Esophagus muscularis mucosa (tissue), 4 donors: ENCODE measurements around the gene ZNF845. TPM values are rescaled to one million over a fixed set of nuclear protein-coding genes. Genes with fewer than 3 reads are reported as not detected.

Source experiments
- DNase-seq: peaks from one replicate; pipeline ENCODE4 v3.0.0-alpha.2; 2017; ENCODE audit errors: extremely low spot score
- H3K27ac ChIP-seq, 4 donors: fragments of 200-600 bp; sonication (generic); replicated peaks in 1 of 4; 1 replicate in 3 of 4; 2 replicates in 1 of 4; pipeline ENCODE4 v1.5.1; 2016 to 2019; ENCODE audit warnings: mild to moderate bottlenecking in 1 of 4
- H3K27me3 ChIP-seq, 4 donors: fragments of 200-600 bp; sonication (generic); one replicate each; pipeline versions ENCODE4 v1.5.1 to v1.6.0; 2016 to 2019
- H3K36me3 ChIP-seq, 4 donors: fragments of 200-600 bp; sonication (generic); one replicate each; pipeline ENCODE4 v1.5.1; 2016 to 2019
- H3K4me1 ChIP-seq, 4 donors: fragments of 200-600 bp; sonication (generic); one replicate each; pipeline ENCODE4 v1.5.1; 2016 to 2019
- H3K4me3 ChIP-seq, 4 donors: fragments of 200-600 bp; sonication (generic); 1 replicate in 2 of 4; 2 replicates in 2 of 4; pipeline ENCODE4 v1.5.1; 2016 to 2019; ENCODE audit warnings: mild to moderate bottlenecking in 4 of 4, moderate library complexity in 1 of 4
- H3K9me3 ChIP-seq, 4 donors: fragments of 200-600 bp; sonication (generic); 1 replicate in 3 of 4; 2 replicates in 1 of 4; pipeline ENCODE4 v1.5.1; 2016 to 2019
- CTCF ChIP-seq, 3 experiments: fragments of 200-600 bp in 2 of 3; fragments of 450-650 bp in 1 of 3; sonication (generic) in 2 of 3; IDR thresholded peaks; one replicate each; pipeline ENCODE4 v1.5.1; 2017 to 2019; ENCODE audit warnings: antibody characterized with exemption in 3 of 3, mild to moderate bottlenecking in 2 of 3, moderate library complexity in 1 of 3
- EP300 ChIP-seq: sonication (generic); formaldehyde crosslinking; IDR thresholded peaks from one replicate; pipeline ENCODE4 v1.6.1; 2017; ENCODE audit warnings: antibody characterized with exemption
- POLR2A ChIP-seq: fragments of 450-650 bp; IDR thresholded peaks from one replicate; pipeline ENCODE4 v1.6.1; 2017; ENCODE audit warnings: antibody characterized with exemption, moderate library complexity, mild to moderate bottlenecking, low read depth
- POLR2AphosphoS5 ChIP-seq, 2 donors: sonication (generic); formaldehyde crosslinking; IDR thresholded peaks; one replicate each; pipeline ENCODE4 v1.6.1; 2017; ENCODE audit warnings: antibody characterized with exemption in 2 of 2
- WGBS: methylation state at CpG from one replicate; pipeline ENCODE4 v1.1.5; 2018; 5-methylcytosine and 5-hydroxymethylcytosine counted together
- intact Hi-C: fragments of 100-400 bp; cut with DNase I; formaldehyde crosslinking; loops from one replicate; pipeline ENCODE4 v1.15.1; 2023
- total RNA-seq, 4 donors: library from RNA; depleted of rRNA; stranded (reverse); fragments of >200 nt; gene quantifications; one replicate each; pipeline versions ENCODE4 v1.1.0 to v1.2.1, GENCODE V29; 2016

ZNF845 gene
- 1 to 10 TPM; 4.4 to 6.2 (median 5.9) TPM for total RNA-seq

- Histone ChIP-seq H3K36me3 (peaks cover 0 to 15% (median 5%) of the 10 kb centered on the region in 4 donors), H3K9me3 (peaks cover 0 to 3% (median 0%) of the 10 kb centered on the region in 4 donors), H3K27me3 (peaks cover 0 to 4% (median 0%) of the 10 kb centered on the region in 4 donors), H3K4me1 (peaks cover 7 to 20% (median 18%) of the 10 kb centered on the region in 4 donors), H3K27ac (peak within 1 kb of the TSS; percentile 73 to 85 (median 79)), H3K4me3 (peak within 1 kb of the TSS; percentile 69 to 77 (median 70))
- TF ChIP-seq EP300, result no peak
- TF ChIP-seq POLR2AphosphoS5 (IDR thresholded peaks at IDR 0.05), result peak; percentile 87 to 91
- no peak for TF ChIP-seq POLR2A
- TF ChIP-seq CTCF (IDR thresholded peaks at IDR 0.05), result no peak
- peak; percentile 98 for DNase-seq
- intact Hi-C loops, result loop anchor here (10.0 kb wide), 2 partner anchors 79 to 139 kb away; partner anchors contain the start of genes VN1R2, ZNF665 and ZNF677
- WGBS, result under 1% methylated on average over 25 of the region's 61 CpGs
Observed at GRCh38 chr19:53333463-53334449, at the start of gene ZNF845. TSS of gene ZNF845 (plus strand) at chr19:53333749. CDS start at chr19:53341308, 7,559 bp downstream.

GRCh38 chr19:53285087-53285486, 48.5 kb upstream of the ZNF845 start:
- no peak for DNase-seq
- Histone ChIP-seq H3K4me1 (no peaks in the 10 kb centered on the region), H3K9me3 (no peaks in the 10 kb centered on the region), H3K27me3 (peaks cover 0 to 4% (median 0%) of the 10 kb centered on the region in 4 donors), H3K36me3 (no peaks in the 10 kb centered on the region), H3K4me3 (no peak overlapping the region), H3K27ac (no peak overlapping the region)
- intact Hi-C loops, result no loop called here
- TF ChIP-seq CTCF (IDR thresholded peaks at IDR 0.05) (no peak), POLR2A (no peak), POLR2AphosphoS5 (IDR thresholded peaks at IDR 0.05) (no peak)
- WGBS, result 63% methylated on average over 4 of the region's 4 CpGs

DNA sequence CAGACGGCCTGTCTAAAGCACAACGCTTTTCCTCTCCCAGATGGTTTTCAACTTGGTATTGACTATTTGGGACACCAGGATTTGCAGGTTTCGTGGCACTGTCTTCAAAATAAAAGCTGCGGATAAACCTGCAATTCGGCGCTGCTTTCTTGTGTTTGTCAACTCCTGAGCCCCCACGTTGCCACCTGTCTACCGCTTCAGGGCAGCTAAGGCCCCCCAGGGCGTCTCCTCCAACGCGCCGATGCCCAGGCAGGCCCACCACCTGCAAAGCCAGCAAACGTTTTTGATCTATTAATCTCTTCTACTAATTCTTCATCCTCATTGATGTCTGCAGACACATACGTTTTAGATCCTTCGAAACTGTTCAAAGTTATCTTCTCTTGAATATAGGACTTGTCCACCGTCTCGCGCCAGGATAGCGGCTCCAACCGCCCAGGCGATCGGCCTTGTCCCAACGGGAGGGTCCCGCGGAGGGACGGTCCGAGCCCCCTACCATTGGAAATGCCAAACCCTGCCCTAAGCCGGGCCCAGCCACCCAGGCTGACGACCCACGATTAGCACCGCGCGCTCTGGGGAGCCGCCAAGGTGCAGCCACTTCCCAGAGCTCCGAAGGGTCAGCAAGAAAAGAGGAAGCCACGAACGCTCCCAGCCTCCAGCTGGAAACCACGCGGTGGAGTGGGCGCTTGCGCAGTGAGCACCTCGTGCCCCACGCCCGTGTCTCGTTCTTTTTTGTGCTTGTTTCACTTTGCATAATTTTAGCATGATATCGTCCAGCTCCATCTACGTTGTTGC, 42.6 kb upstream of the ZNF845 start:
- WGBS, result 87% methylated on average over 47 of the region's 47 CpGs
- no peaks in the 10 kb centered on the region for H3K36me3 ChIP-seq

More for the DNA sequence above, 42.6 kb upstream of the ZNF845 start:
- TF ChIP-seq POLR2AphosphoS5 (IDR thresholded peaks at IDR 0.05) (no peak), CTCF (IDR thresholded peaks at IDR 0.05) (no peak), POLR2A (no peak), EP300 (no peak)
- intact Hi-C loops, result no loop called here
- Histone ChIP-seq H3K4me3 (no peak overlapping the region), H3K27me3 (peaks cover 0 to 5% (median 0%) of the 10 kb centered on the region in 4 donors), H3K27ac (no peak overlapping the region), H3K9me3 (peaks cover 0 to 36% (median 30%) of the 10 kb centered on the region in 4 donors), H3K4me1 (no peaks in the 10 kb centered on the region)
- no peak for DNase-seq
